ENCODE data around the gene DYRK4. TPM values are rescaled to one million over a fixed set of nuclear protein-coding genes. Genes with fewer than 3 reads are reported as not detected.

Gene DYRK4
- total and polyA plus RNA-seq, 2 of the 13 experiments (the other 11 are each of a cell fraction or from before 2014, with no cell fraction given), result 29.4 to 40.2 TPM

DNA sequence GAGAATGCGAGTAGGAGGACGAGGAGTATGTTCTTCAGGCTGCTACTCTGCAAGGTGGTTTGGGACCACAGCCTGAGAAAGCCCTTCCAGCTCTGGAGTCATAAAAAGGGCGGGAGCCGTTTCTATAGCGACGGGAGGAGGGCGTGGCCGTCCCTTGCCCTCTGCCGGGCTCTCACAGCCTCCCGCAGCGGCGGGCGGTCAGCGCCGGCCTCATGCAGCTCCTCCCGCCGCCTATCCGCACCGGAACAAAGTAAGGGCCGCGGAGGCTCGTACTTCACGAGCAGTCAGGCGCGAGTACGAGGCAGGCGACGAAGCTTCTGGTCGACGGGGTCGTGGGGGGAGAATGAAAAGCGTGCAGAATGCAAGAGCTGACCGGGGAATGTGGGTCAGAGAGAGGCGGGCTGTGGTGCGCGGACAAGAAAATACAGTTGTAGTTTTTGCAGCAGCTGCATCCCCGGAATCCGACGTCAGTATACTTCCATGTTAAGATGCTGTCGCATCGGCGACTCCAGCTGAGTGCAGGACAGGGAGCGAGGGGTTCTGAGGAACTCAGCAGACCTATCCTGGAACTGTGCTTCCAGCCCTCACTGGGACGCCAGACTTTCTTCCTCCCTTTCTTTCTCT is at the start of gene DYRK4 (continued):
- no peak for TF ChIP-seq ZBTB43 (CRISPR knock-in tag; conservative IDR thresholded peaks at IDR 0.05)
- TF ChIP-seq, protein P1, sequence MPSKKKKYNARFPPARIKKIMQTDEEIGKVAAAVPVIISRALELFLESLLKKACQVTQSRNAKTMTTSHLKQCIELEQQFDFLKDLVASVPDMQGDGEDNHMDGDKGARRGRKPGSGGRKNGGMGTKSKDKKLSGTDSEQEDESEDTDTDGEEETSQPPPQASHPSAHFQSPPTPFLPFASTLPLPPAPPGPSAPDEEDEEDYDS (CRISPR knock-in tag; IDR thresholded peaks at IDR 0.05), result no peak
- no peak for TF ChIP-seq GTF2F1 (IDR thresholded peaks at IDR 0.05; ENCODE audit: low read length)
- peak; percentile 97 for TF ChIP-seq ZNF687 (CRISPR knock-in tag; IDR thresholded peaks at IDR 0.05)
- peak; percentile 76 for TF ChIP-seq RFX1 (IDR thresholded peaks at IDR 0.05)
- TF ChIP-seq ZNF572 (CRISPR knock-in tag; IDR thresholded peaks at IDR 0.05), result 0 out of 2 replicates have a peak, but pooled peaks have one; percentile 22
- TF ChIP-seq HDAC6 (IDR thresholded peaks at IDR 0.05; ENCODE audit: low read depth, low read length), result no peak
- TF ChIP-seq KMT2A (CRISPR knock-in tag; IDR thresholded peaks at IDR 0.05), result no peak
- TF ChIP-seq FOXJ3 (CRISPR knock-in tag; IDR thresholded peaks at IDR 0.05; ENCODE audit: borderline replicate concordance), result no peak
- TF ChIP-seq ZNF274 (CRISPR knock-in tag; IDR thresholded peaks at IDR 0.05), result peak; percentile 60; the same call in 1 of the 2 replicates
- TF ChIP-seq, protein P2, sequence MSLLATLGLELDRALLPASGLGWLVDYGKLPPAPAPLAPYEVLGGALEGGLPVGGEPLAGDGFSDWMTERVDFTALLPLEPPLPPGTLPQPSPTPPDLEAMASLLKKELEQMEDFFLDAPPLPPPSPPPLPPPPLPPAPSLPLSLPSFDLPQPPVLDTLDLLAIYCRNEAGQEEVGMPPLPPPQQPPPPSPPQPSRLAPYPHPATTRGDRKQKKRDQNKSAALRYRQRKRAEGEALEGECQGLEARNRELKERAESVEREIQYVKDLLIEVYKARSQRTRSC (CRISPR knock-in tag; IDR thresholded peaks at IDR 0.05; ENCODE audit: low read depth), result 0 out of 2 replicates have a peak, but pooled peaks have one; percentile 87
- peak; percentile 67; the same call in 1 of the 2 replicates for TF ChIP-seq KDM2A (CRISPR knock-in tag; IDR thresholded peaks at IDR 0.05; ENCODE audit: borderline replicate concordance, low read depth)
- TF ChIP-seq MAF1 (CRISPR knock-in tag; IDR thresholded peaks at IDR 0.05; ENCODE audit: borderline replicate concordance), result no peak
- TF ChIP-seq SMAD1 (CRISPR knock-in tag; IDR thresholded peaks at IDR 0.05; ENCODE audit: borderline replicate concordance, low read depth), result no peak
- TF ChIP-seq TEAD3 (CRISPR knock-in tag; optimal IDR thresholded peaks at IDR 0.05; ENCODE audit: borderline replicate concordance), result peak; percentile 38
- TF ChIP-seq MEIS1 (CRISPR knock-in tag; IDR thresholded peaks at IDR 0.05; ENCODE audit: borderline replicate concordance), result 0 out of 2 replicates have a peak, but pooled peaks have one; percentile 29
- TF ChIP-seq ZNF317 (CRISPR knock-in tag; IDR thresholded peaks at IDR 0.05), result no peak
- TF ChIP-seq ZNF580 (CRISPR knock-in tag; IDR thresholded peaks at IDR 0.05; ENCODE audit: borderline replicate concordance, low read depth), result peak; percentile 39; the same call in 1 of the 2 replicates
- peak; percentile 59; the same call in 1 of the 2 replicates for TF ChIP-seq SRY (CRISPR knock-in tag; IDR thresholded peaks at IDR 0.05)
- TF ChIP-seq, protein P3, sequence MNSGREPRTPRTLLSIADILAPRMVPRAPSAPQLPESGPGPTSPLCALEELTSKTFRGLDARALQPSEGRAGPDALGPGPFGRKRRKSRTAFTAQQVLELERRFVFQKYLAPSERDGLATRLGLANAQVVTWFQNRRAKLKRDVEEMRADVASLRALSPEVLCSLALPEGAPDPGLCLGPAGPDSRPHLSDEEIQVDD (CRISPR knock-in tag; IDR thresholded peaks at IDR 0.05; ENCODE audit: borderline replicate concordance), result 0 out of 2 replicates have a peak, but pooled peaks have one; percentile 43
